ENCODE measurements around the gene CDC25B. TPM values are rescaled to one million over a fixed set of nuclear protein-coding genes. Genes with fewer than 3 reads are reported as not detected.

The CDC25B gene
- total and polyA plus RNA-seq, 2 donors (not counting 3 experiments of a cell fraction or from before 2014, with no cell fraction given), result 46.7 to 76.5 TPM

- no peak for TF ChIP-seq POLR2A (IDR thresholded peaks at IDR 0.05; ENCODE audit: low read depth, low read length)
- TF ChIP-seq EZH2 (IDR thresholded peaks at IDR 0.05; ENCODE audit: borderline replicate concordance, low read depth, low read length, severe bottlenecking), result no peak
- TF ChIP-seq POLR2AphosphoS5 (IDR thresholded peaks at IDR 0.05; ENCODE audit: insufficient read depth, low read depth, low read length), result no peak
- no peak for TF ChIP-seq MYC (IDR thresholded peaks at IDR 0.05; ENCODE audit: low read depth, low read length)
- no peak for TF ChIP-seq FOS (IDR thresholded peaks at IDR 0.05; ENCODE audit: borderline replicate concordance, insufficient read depth, low read length)
- TF ChIP-seq, protein P1, sequence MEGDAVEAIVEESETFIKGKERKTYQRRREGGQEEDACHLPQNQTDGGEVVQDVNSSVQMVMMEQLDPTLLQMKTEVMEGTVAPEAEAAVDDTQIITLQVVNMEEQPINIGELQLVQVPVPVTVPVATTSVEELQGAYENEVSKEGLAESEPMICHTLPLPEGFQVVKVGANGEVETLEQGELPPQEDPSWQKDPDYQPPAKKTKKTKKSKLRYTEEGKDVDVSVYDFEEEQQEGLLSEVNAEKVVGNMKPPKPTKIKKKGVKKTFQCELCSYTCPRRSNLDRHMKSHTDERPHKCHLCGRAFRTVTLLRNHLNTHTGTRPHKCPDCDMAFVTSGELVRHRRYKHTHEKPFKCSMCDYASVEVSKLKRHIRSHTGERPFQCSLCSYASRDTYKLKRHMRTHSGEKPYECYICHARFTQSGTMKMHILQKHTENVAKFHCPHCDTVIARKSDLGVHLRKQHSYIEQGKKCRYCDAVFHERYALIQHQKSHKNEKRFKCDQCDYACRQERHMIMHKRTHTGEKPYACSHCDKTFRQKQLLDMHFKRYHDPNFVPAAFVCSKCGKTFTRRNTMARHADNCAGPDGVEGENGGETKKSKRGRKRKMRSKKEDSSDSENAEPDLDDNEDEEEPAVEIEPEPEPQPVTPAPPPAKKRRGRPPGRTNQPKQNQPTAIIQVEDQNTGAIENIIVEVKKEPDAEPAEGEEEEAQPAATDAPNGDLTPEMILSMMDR (IDR thresholded peaks at IDR 0.05; ENCODE audit: extremely low read depth in 1 of 2, insufficient read depth in 1 of 2, low read depth in 1 of 2, low read length in 2 of 2), result no peak
- no peak for TF ChIP-seq MAX (IDR thresholded peaks at IDR 0.05; ENCODE audit: insufficient read depth, insufficient read length)
- TF ChIP-seq GATA2 (IDR thresholded peaks at IDR 0.05; ENCODE audit: insufficient read depth, insufficient read length, low read depth, low read length), result no peak
- TF ChIP-seq JUN (IDR thresholded peaks at IDR 0.05; ENCODE audit: borderline replicate concordance, insufficient read depth, insufficient read length, low read depth), result no peak
- dilution Hi-C loops (cut with MboI; ENCODE audit: extremely low pct_ligation_motif_present, low sequenced_read_pairs), result no loop called here
- BruUV-seq (replicated peaks), result no TSS peak
- ChIA-PET CTCF (interaction anchor here (1.0 to 2.8 kb wide), 4 partner anchors 14 to 26 kb away, joined by 3 to 12 read pairs (median 4); partner anchors contain the start of genes CDC25B and CENPB), POLR2A (interaction anchor here (0.6 kb wide), 1 partner anchor 89 kb away, joined by 5 read pairs; no protein-coding TSS in a partner anchor)
- Histone ChIP-seq H3K79me2 (ENCODE audit: control insufficient read depth, insufficient read depth, low read length) (no peaks in the 10 kb centered on the region), H3K27me3 (ENCODE audit: control insufficient read depth in 2 of 2, insufficient read depth in 2 of 2, low read length in 2 of 2) (no peaks in the 10 kb centered on the region), H4K20me1 (replicated peaks; ENCODE audit: control insufficient read depth, extremely low read depth, insufficient read depth, low read length) (no peaks in the 10 kb centered on the region), H3K27ac (ENCODE audit: insufficient read depth, low read depth, low read length) (peak overlapping the region; percentile 68), H3K4me3 (replicated peaks in 1 of 3; ENCODE audit: insufficient read depth in 1 of 3, low read depth in 1 of 3, low read length in 3 of 3) (no peak overlapping the region), H3K9me1 (replicated peaks; ENCODE audit: control insufficient read depth, extremely low read depth, insufficient read depth, low read length) (no peaks in the 10 kb centered on the region), H3K9ac (replicated peaks; ENCODE audit: extremely low read depth, insufficient read depth, low read length) (no peak overlapping the region), H2AFZ (ENCODE audit: low read depth, low read length) (peak overlapping the region; percentile 5), H3K9me3 (replicated peaks; ENCODE audit: control insufficient read depth, insufficient read depth, low read length) (no peaks in the 10 kb centered on the region), H3K4me1 (ENCODE audit: control insufficient read depth, extremely low read depth, insufficient read depth, low read length) (peaks cover 25% of the 10 kb centered on the region), H3K36me3 (ENCODE audit: control insufficient read depth in 2 of 2, extremely low read depth in 1 of 2, insufficient read depth in 2 of 2, low read length in 2 of 2) (no peaks in the 10 kb centered on the region), H3K4me2 (ENCODE audit: insufficient read depth, low read length) (no peak overlapping the region)
- FAIRE-seq, result no peak
- no peak for DNase-seq (ENCODE audit: low read depth, low spot score)
- intact Hi-C loops (cut with micrococcal nuclease), result no loop called here
These were observed 16.2 kb downstream of the CDC25B start for GRCh38 chr20:3812259-3812681.
